Osteoblast (primary cell): ENCODE results near the gene SLC25A47. TPM values are rescaled to one million over a fixed set of nuclear protein-coding genes. Genes with fewer than 3 reads are reported as not detected.

Source experiments
- DNase-seq: peaks from one replicate; pipeline ENCODE4 v3.0.0; 2011; ENCODE audit warnings: low spot score, mixed read lengths; ENCODE audit not compliant: insufficient read length; ENCODE audit errors: missing footprints
- H2AFZ ChIP-seq: 2 replicates; pipeline ENCODE4 v1.6.0; 2011; ENCODE audit warnings: mild to moderate bottlenecking, low read length
- H3K27ac ChIP-seq: 2 replicates; pipeline ENCODE4 v1.5.1; 2011; ENCODE audit warnings: mild to moderate bottlenecking, low read depth, low read length, moderate library complexity
- H3K27me3 ChIP-seq: 2 replicates; pipeline ENCODE4 v1.6.0; 2012; ENCODE audit warnings: mild to moderate bottlenecking, control low read depth, inconsistent platforms, low read length, moderate library complexity; ENCODE audit not compliant: insufficient read depth
- H3K36me3 ChIP-seq: 2 replicates; pipeline ENCODE4 v1.5.1; 2011; ENCODE audit warnings: mild to moderate bottlenecking, low read length, control low read depth, moderate library complexity; ENCODE audit not compliant: insufficient read depth
- H3K4me1 ChIP-seq: 2 replicates; pipeline ENCODE4 v1.5.1; 2011; ENCODE audit warnings: mild to moderate bottlenecking, low read length, control low read depth, moderate library complexity; ENCODE audit not compliant: insufficient read depth
- H3K4me2 ChIP-seq: 2 replicates; pipeline ENCODE4 v1.6.0; 2011; ENCODE audit warnings: mild to moderate bottlenecking, low read length; ENCODE audit not compliant: insufficient read depth
- H3K4me3 ChIP-seq: fragments of 200-600 bp; sonication (generic); 3 replicates; pipeline ENCODE4 v1.5.1; 2012; ENCODE audit warnings: mild to moderate bottlenecking, low read length, inconsistent platforms; ENCODE audit not compliant: insufficient read depth
- H3K79me2 ChIP-seq: 2 replicates; pipeline ENCODE4 v1.6.0; 2012; ENCODE audit warnings: mild to moderate bottlenecking, low read length, control low read depth, inconsistent platforms; ENCODE audit not compliant: insufficient read depth
- H3K9me3 ChIP-seq: 2 replicates; pipeline ENCODE4 v1.5.1; 2011; ENCODE audit warnings: low read depth, low read length, control low read depth
- H4K20me1 ChIP-seq: 2 replicates; pipeline ENCODE4 v1.6.0; 2012; ENCODE audit warnings: mild to moderate bottlenecking, low read length, control low read depth; ENCODE audit not compliant: insufficient read depth
- CTCF ChIP-seq: IDR thresholded peaks from 2 replicates; pipeline ENCODE4 v1.5.1; 2011; ENCODE audit warnings: mild to moderate bottlenecking, low read depth, low read length, moderate library complexity; ENCODE audit errors: extremely low read depth
- total RNA-seq: library from RNA; depleted of rRNA; stranded (reverse); fragments of >200 nt; gene quantifications from 2 replicates; pipeline ENCODE4 v1.2.3, GENCODE V29; 2012

The SLC25A47 gene
- total RNA-seq, 1 donor, result not detected

DNA sequence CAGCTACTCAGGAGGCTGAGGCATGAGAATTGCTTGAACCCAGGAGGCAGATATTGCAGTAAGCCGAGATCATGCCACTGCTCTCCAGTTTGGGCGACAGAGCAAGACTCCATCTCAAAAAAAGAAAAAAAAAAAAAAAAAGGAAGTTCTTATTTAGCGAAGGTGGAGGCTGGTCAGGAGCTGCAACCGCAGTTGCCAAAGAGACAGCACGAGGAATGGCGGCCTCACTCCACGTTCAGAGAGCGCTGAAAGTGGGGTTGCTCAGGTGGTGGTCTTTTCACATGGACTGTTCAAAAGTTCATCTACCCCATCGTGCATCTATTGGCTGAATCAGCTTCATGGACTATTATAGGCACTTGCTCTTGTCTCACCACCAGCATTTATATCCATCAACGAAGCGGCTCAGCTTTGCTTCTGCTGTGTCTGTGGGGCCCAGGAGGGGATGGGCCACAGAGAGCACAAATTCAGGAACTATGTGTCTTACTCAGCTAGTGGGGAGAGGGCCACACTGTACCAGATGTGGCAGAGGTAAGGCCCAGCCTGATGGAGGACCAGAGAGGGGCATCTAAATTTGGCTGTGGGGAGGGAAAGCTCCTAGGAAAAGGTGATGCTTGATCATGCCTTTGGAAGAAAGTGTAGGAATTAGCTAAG, 27.3 kb downstream of the SLC25A47 start:
- H2AFZ ChIP-seq, result no peak overlapping the region
- no peaks in the 10 kb centered on the region for H3K4me1 ChIP-seq
- H3K27me3 ChIP-seq, result no peaks in the 10 kb centered on the region
- no peak overlapping the region for H3K4me3 ChIP-seq
- H3K9me3 ChIP-seq, result no peaks in the 10 kb centered on the region
- no peak overlapping the region for H3K27ac ChIP-seq
- TF ChIP-seq CTCF, result no peak
- H3K4me2 ChIP-seq, result no peak overlapping the region
- H3K79me2 ChIP-seq, result no peaks in the 10 kb centered on the region
- H3K36me3 ChIP-seq, result peaks cover 60% of the 10 kb centered on the region
- no peaks in the 10 kb centered on the region for H4K20me1 ChIP-seq
- DNase-seq, result no peak

- H3K4me1 ChIP-seq, result no peaks in the 10 kb centered on the region
- no peaks in the 10 kb centered on the region for H3K27me3 ChIP-seq
- no peak overlapping the region for H3K4me3 ChIP-seq
- H3K9me3 ChIP-seq, result no peaks in the 10 kb centered on the region
- no peaks in the 10 kb centered on the region for H3K79me2 ChIP-seq
- no peak overlapping the region for H2AFZ ChIP-seq
- H4K20me1 ChIP-seq, result no peaks in the 10 kb centered on the region
- H3K27ac ChIP-seq, result no peak overlapping the region
- no peak for TF ChIP-seq CTCF
- no peak overlapping the region for H3K4me2 ChIP-seq
- no peak for DNase-seq
- H3K36me3 ChIP-seq, result peaks cover 63% of the 10 kb centered on the region
Observed at GRCh38 chr14:100350986-100351385, 27.8 kb downstream of the SLC25A47 start.

DNA sequence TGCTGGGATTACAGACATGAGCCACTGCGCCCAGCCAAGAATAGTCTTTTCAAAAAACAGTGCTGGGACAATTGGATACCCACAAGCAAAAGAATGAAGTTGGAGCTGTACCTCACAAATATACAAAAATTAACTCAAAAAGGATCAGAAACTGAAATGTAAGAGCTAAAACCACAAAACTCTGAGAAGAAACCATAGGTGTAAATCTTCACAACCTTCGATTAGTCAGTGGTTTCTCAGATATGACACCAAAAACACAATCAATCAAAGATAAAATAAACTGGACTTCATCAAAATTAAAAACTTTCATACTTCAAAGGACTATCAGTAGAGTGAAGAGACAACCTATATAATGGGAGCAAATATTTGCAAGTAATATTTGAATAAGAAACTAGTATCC, 35.3 kb downstream of the SLC25A47 start:
- DNase-seq, result no peak
- H3K4me3 ChIP-seq, result no peak overlapping the region
- no peaks in the 10 kb centered on the region for H3K27me3 ChIP-seq
- no peak overlapping the region for H3K27ac ChIP-seq
- H3K9me3 ChIP-seq, result no peaks in the 10 kb centered on the region
- peaks cover 2% of the 10 kb centered on the region for H3K79me2 ChIP-seq
- no peak for TF ChIP-seq CTCF
- peaks cover 3% of the 10 kb centered on the region for H4K20me1 ChIP-seq
- H3K36me3 ChIP-seq, result peaks cover 71% of the 10 kb centered on the region
- H3K4me1 ChIP-seq, result no peaks in the 10 kb centered on the region
- H2AFZ ChIP-seq, result no peak overlapping the region
- no peak overlapping the region for H3K4me2 ChIP-seq

GRCh38 chr14:100359111-100359510, 36.0 kb downstream of the SLC25A47 start:
- TF ChIP-seq CTCF, result no peak
- Histone ChIP-seq H4K20me1 (peaks cover 3% of the 10 kb centered on the region), H3K27me3 (no peaks in the 10 kb centered on the region), H3K4me2 (no peak overlapping the region), H3K27ac (no peak overlapping the region), H3K36me3 (peaks cover 71% of the 10 kb centered on the region), H3K4me3 (no peak overlapping the region), H3K4me1 (no peaks in the 10 kb centered on the region), H3K79me2 (peaks cover 2% of the 10 kb centered on the region), H3K9me3 (no peaks in the 10 kb centered on the region), H2AFZ (no peak overlapping the region)
- no peak for DNase-seq
